Heart left ventricle (tissue), 13 donors: Measurements from ENCODE around the gene TRPV6.

ENCODE experiments used
- CTCF ChIP-seq, 12 donors: fragments of 200-600 bp; sonication (generic) in 4 of 12; IDR thresholded peaks; one replicate each; pipeline versions ENCODE4 v1.5.0 to v1.8.0; 2018 to 2022; ENCODE audit warnings: antibody characterized with exemption in 12 of 12, mild to moderate bottlenecking in 5 of 12
- POLR2A ChIP-seq, 2 donors: fragments of 450-650 bp; IDR thresholded peaks; one replicate each; pipeline ENCODE4 v1.6.1; 2017; ENCODE audit warnings: antibody characterized with exemption in 2 of 2, mild to moderate bottlenecking in 2 of 2, moderate library complexity in 2 of 2
- donor health status: ischemic (EF 13 %, LVEDD 7.1; RV severe dilation, severe dysfunction).
- donor health status: DM: no; HTN: yes; CAD: no.
- donor health status: DM: no; HTN: no; CAD: no.
- donor health status: ischemic (EF 25% LVEDD 6.9; RV normal size, moderate dysfunction).
- donor health status: ischemic (EF 25% LVEDD 5.7; RV mildly dilated, moderate dysfunction).
- donor health status: ischemic (EF 35%, LVEDD 5.7; RV mildly dilated, moderate dysfunction).
- donor health status: nonischemic (EF 11% LVEDD 7.7; RV severe dilation, severe dysfunction).
- donor health status: DM: yes; HTN: yes; CAD: no.
- donor health status: PGD.
- donor health status: ischemic (EF 29% LVEDD 5.4; RV normal size, mild dysfunction).
- donor health status: nonischemic (EF 23%, LVEDD 6.1; RV moderate dilation, normal function).

- TF ChIP-seq CTCF (IDR thresholded peaks at IDR 0.05) (no peak), POLR2A (IDR thresholded peaks at IDR 0.05) (no peak)
These were observed 16.1 kb downstream of the TRPV6 start for GRCh38 chr7:142869434-142869833.
